IMR-90 (cell line): ENCODE results near the gene DHCR24. TPM values are rescaled to one million over a fixed set of nuclear protein-coding genes. Genes with fewer than 3 reads are reported as not detected.

Experiments
- ATAC-seq: fragments of 200-7000 bp; cut with Tn5 transposase; 2 replicates; pipeline ENCODE4 v1.9.1; 2020; ENCODE audit warnings: low read depth, mild to moderate bottlenecking, moderate library complexity
- BruUV-seq: library from RNA; stranded (reverse); fragments of 400-500 nt; replicated peaks from 2 replicates; lab custom pipeline; 2021; lab: Mats Ljungman, UMichigan
- CTCF ChIA-PET: fragments of 300-600 bp; formaldehyde crosslinking; extraction: SDS; loops from one replicate; lab custom pipeline; 2021; ENCODE audit warnings: antibody characterized with exemption; lab: Yijun Ruan, JAX
- POLR2A ChIA-PET: fragments of 300-600 bp; sonication (Branson Sonifier 250); formaldehyde crosslinking; loops from one replicate; lab custom pipeline; 2022; ENCODE audit warnings: antibody characterized with exemption; ENCODE audit not compliant: unreplicated experiment; lab: Charles Lee
- DNase-seq: peaks from one replicate; pipeline ENCODE4 v3.0.0; 2013
- H2AFZ ChIP-seq: replicated peaks from 2 replicates; pipeline ENCODE3; 2013; ENCODE audit warnings: low read length, mild to moderate bottlenecking; ENCODE audit not compliant: poor library complexity
- H2AK5ac ChIP-seq: 2 replicates; pipeline ENCODE4 v1.6.1; 2013; ENCODE audit warnings: low read depth, low read length, inconsistent platforms
- H2AK9ac ChIP-seq: replicated peaks from 2 replicates; pipeline ENCODE3; 2013; ENCODE audit warnings: mild to moderate bottlenecking, low read depth, low read length, moderate library complexity; ENCODE audit not compliant: poor library complexity
- H2BK120ac ChIP-seq: 2 replicates; pipeline ENCODE4 v1.6.1; 2013; ENCODE audit warnings: low read depth, low read length, inconsistent platforms
- H2BK15ac ChIP-seq: 3 replicates; pipeline ENCODE4 v1.6.1; 2013; ENCODE audit warnings: low read depth, low read length, inconsistent platforms
- H2BK20ac ChIP-seq: 2 replicates; pipeline ENCODE4 v1.6.1; 2013; ENCODE audit warnings: low read depth, mild to moderate bottlenecking, inconsistent platforms, low read length, moderate library complexity
- H2BK5ac ChIP-seq: 2 replicates; pipeline ENCODE4 v1.6.1; 2013; ENCODE audit warnings: mild to moderate bottlenecking, low read depth, low read length, inconsistent platforms; ENCODE audit not compliant: poor library complexity, severe bottlenecking
- H3K14ac ChIP-seq: replicated peaks from 2 replicates; pipeline ENCODE4 v1.6.1; 2013; ENCODE audit warnings: low read depth, low read length, inconsistent platforms
- H3K18ac ChIP-seq: 2 replicates; pipeline ENCODE4 v1.6.1; 2013; ENCODE audit warnings: low read depth, low read length, control low read depth
- H3K23ac ChIP-seq: 2 replicates; pipeline ENCODE4 v1.6.1; 2013; ENCODE audit warnings: low read depth, low read length, inconsistent platforms
- H3K27ac ChIP-seq: 2 replicates; pipeline ENCODE4 v1.5.1; 2013; ENCODE audit warnings: mild to moderate bottlenecking, control low read depth, low read length; ENCODE audit not compliant: insufficient read depth
- H3K27me3 ChIP-seq: 2 replicates; pipeline ENCODE4 v1.6.1; 2013; ENCODE audit warnings: low read length; ENCODE audit not compliant: control insufficient read depth, insufficient read depth
- H3K36me3 ChIP-seq: 2 replicates; pipeline ENCODE4 v1.6.1; 2013; ENCODE audit warnings: low read length, mixed read lengths; ENCODE audit not compliant: control insufficient read depth, insufficient read depth
- H3K4ac ChIP-seq: 2 replicates; pipeline ENCODE4 v1.6.1; 2013; ENCODE audit warnings: low read depth, low read length, inconsistent platforms
- H3K4me1 ChIP-seq: 2 replicates; pipeline ENCODE4 v1.6.1; 2013; ENCODE audit warnings: low read length, mixed read lengths; ENCODE audit not compliant: control insufficient read depth, insufficient read depth
- H3K4me2 ChIP-seq: 2 replicates; pipeline ENCODE4 v1.6.1; 2013; ENCODE audit warnings: low read depth, mild to moderate bottlenecking, control low read depth, low read length, moderate library complexity
- H3K4me3 ChIP-seq: 2 replicates; pipeline ENCODE4 v1.5.1; 2013; ENCODE audit warnings: low read depth, mild to moderate bottlenecking, control low read depth, low read length, moderate library complexity; ENCODE audit not compliant: insufficient read depth
- H3K56ac ChIP-seq: 2 replicates; pipeline ENCODE4 v1.6.1; 2013; ENCODE audit warnings: low read length, inconsistent platforms; ENCODE audit not compliant: insufficient read depth; ENCODE audit errors: extremely low read depth
- H3K79me1 ChIP-seq, 2 experiments: 2 replicates each; pipeline ENCODE4 v1.6.1; 2013; ENCODE audit warnings: low read length in 2 of 2, inconsistent platforms in 1 of 2, low read depth in 1 of 2
- H3K9ac ChIP-seq: 2 replicates; pipeline ENCODE4 v1.6.1; 2013; ENCODE audit warnings: low read depth, low read length, control low read depth
- H3K9me1 ChIP-seq: 2 replicates; pipeline ENCODE4 v1.6.1; 2013; ENCODE audit warnings: low read length, inconsistent platforms; ENCODE audit not compliant: insufficient read depth
- H3K9me3 ChIP-seq: 2 replicates; pipeline ENCODE4 v1.6.1; 2013; ENCODE audit warnings: low read length; ENCODE audit not compliant: control insufficient read depth, insufficient read depth
- H4K20me1 ChIP-seq: 2 replicates; pipeline ENCODE4 v1.6.1; 2013; ENCODE audit warnings: low read length, inconsistent platforms; ENCODE audit not compliant: insufficient read depth
- H4K5ac ChIP-seq: 2 replicates; pipeline ENCODE4 v1.6.1; 2013; ENCODE audit warnings: mild to moderate bottlenecking, low read depth, low read length, control low read depth
- H4K8ac ChIP-seq, 2 experiments: 2 replicates each; pipeline ENCODE4 v1.6.1; 2013; ENCODE audit warnings: low read depth in 2 of 2, low read length in 2 of 2, control low read depth in 1 of 2, inconsistent platforms in 1 of 2
- H4K91ac ChIP-seq: 2 replicates; pipeline ENCODE4 v1.6.1; 2013; ENCODE audit warnings: low read depth, low read length, inconsistent platforms; ENCODE audit not compliant: insufficient read depth
- BHLHE40 ChIP-seq: fragments of 150-350 bp; IDR thresholded peaks from 2 replicates; pipeline ENCODE4 v1.6.1; 2016; ENCODE audit warnings: mild to moderate bottlenecking, low read depth, low read length
- CEBPB ChIP-seq: IDR thresholded peaks from 2 replicates; pipeline ENCODE4 v1.6.1; 2012; ENCODE audit warnings: low read depth, low read length, improper control_type of control experiment
- CHD1 ChIP-seq: IDR thresholded peaks from 2 replicates; pipeline ENCODE4 v1.6.1; 2012; ENCODE audit warnings: low read depth, low read length, improper control_type of control experiment
- FOS ChIP-seq: fragments of 150-350 bp; IDR thresholded peaks from 2 replicates; pipeline ENCODE4 v1.6.1; 2016; ENCODE audit warnings: low read depth, low read length
- MAFK ChIP-seq: IDR thresholded peaks from 2 replicates; pipeline ENCODE4 v1.6.1; 2012; ENCODE audit warnings: low read depth, low read length, improper control_type of control experiment
- MAZ ChIP-seq: IDR thresholded peaks from 2 replicates; pipeline ENCODE4 v1.6.1; 2012; ENCODE audit warnings: low read depth, mild to moderate bottlenecking, low read length, improper control_type of control experiment, moderate library complexity, borderline replicate concordance
- MXI1 ChIP-seq: IDR thresholded peaks from 2 replicates; pipeline ENCODE4 v1.6.1; 2012; ENCODE audit warnings: low read depth, mild to moderate bottlenecking, low read length, moderate library complexity, borderline replicate concordance
- NFE2L2 ChIP-seq: fragments of 150-350 bp; IDR thresholded peaks from 2 replicates; pipeline ENCODE4 v1.6.1; 2016; ENCODE audit warnings: low read depth, mild to moderate bottlenecking, low read length
- RCOR1 ChIP-seq: IDR thresholded peaks from 2 replicates; pipeline ENCODE4 v1.6.1; 2012; ENCODE audit warnings: mild to moderate bottlenecking, low read length, improper control_type of control experiment; ENCODE audit not compliant: insufficient replicate concordance
- RFX5 ChIP-seq: IDR thresholded peaks from 2 replicates; pipeline ENCODE4 v1.8.0; 2012; ENCODE audit warnings: low read depth, mild to moderate bottlenecking, low read length, moderate library complexity
- SMC3 ChIP-seq: fragments of 150-350 bp; IDR thresholded peaks from 2 replicates; pipeline ENCODE4 v1.6.1; 2016; ENCODE audit warnings: low read depth, mild to moderate bottlenecking, antibody characterized with exemption, low read length, moderate library complexity
- WGBS, 2 experiments: methylation state at CpG; one replicate each; pipeline versions ENCODE4 v1.1.5 to v1.1.7; 2013; ENCODE audit warnings: missing lambda C conversion rate in 2 of 2; ENCODE audit not compliant: insufficient read length in 1 of 2; ENCODE audit errors: extremely low coverage in 2 of 2; 5-methylcytosine and 5-hydroxymethylcytosine counted together
- dilution Hi-C: fragments of 300-500 bp; cut with HindIII; formaldehyde crosslinking; loops from one replicate; pipeline ENCODE4 v1.14.3; 2018; ENCODE audit warnings: low sequenced_read_pairs; ENCODE audit not compliant: unreplicated experiment
- in situ Hi-C: fragments of 300-500 bp; cut with MboI; formaldehyde crosslinking; loops from 3 replicates; pipeline ENCODE4 v1.14.3; 2019; ENCODE audit warnings: low sequenced_read_pairs, inconsistent platforms, mixed read lengths
- intact Hi-C: fragments of 100-400 bp; cut with micrococcal nuclease; formaldehyde crosslinking; loops from 2 replicates; pipeline ENCODE4 v1.10.0; 2022
- polyA plus RNA-seq, 3 experiments: library from polyadenylated mRNA; depleted of rRNA; stranded (reverse); fragments of >200 nt; gene quantifications; 2 replicates each; pipeline ENCODE4 v1.2.3, GENCODE V29; 2012; ENCODE audit warnings: low replicate concordance in 1 of 3
- total RNA-seq: library from RNA; depleted of rRNA; stranded (reverse); fragments of >200 nt; gene quantifications from 2 replicates; pipeline ENCODE4 v1.2.3, GENCODE V29; 2012
- TF ChIP-seq, protein P1 (sequence below): fragments of 150-350 bp; IDR thresholded peaks from 2 replicates; pipeline ENCODE4 v1.6.1; 2016; ENCODE audit warnings: low read depth, mild to moderate bottlenecking, low read length, moderate library complexity, borderline replicate concordance
- TF ChIP-seq, protein P2 (sequence below): fragments of 150-350 bp; IDR thresholded peaks from 2 replicates; pipeline ENCODE4 v1.6.1; 2017; ENCODE audit warnings: mild to moderate bottlenecking, antibody characterized with exemption, low read length, low read depth

The DHCR24 gene
- total and polyA plus RNA-seq, 2 of the 4 experiments (the other 2 are of a cell fraction): 130 to 194 TPM

DNA sequence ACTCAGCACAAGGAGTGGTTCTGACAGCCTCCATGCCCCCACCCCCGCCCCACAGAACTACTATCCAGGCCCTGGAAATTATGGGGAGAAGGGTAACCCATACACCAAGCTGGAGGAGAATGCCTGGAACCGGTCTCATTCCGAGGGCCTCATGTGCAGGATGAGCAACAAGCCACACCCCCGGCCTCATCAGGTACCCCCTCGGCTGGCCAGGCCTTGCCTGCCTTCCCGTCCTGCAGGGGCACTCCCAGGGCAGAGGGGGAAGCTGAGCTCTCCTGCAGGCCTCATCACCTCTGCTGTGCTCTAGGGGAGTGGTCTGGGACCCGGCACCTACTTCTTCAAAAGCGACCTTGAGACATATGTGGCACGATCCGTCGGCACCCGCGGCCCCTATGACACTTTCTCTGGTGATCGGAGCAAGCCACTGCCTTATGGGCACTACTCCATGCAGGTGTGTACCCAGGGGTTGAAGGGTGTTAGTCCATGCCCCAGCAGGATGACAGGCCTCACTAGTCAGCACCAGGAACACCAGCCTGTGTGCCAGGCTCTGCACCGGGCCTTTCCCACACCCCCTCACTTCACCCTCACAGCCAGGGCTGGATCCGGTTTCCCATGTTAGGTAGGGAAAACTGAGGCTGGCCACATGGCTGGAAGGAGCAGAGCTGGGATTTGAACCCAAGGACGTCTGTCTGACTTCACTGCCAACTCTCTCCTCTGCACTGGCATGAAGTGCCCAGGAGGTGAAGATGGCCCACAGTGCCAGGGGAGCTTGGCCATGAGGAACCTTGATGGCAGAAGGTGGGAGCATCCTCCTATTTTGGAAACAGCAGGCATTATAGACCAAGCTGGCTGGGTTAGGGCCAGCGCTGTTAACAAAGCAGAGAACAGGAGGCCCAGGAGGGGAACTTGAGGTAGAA is 75.0 kb downstream of the DHCR24 start:
- Histone ChIP-seq H3K36me3 (no peaks in the 10 kb centered on the region), H2BK5ac (no peak overlapping the region), H3K4ac (no peak overlapping the region), H3K4me3 (no peak overlapping the region), H3K9me3 (no peaks in the 10 kb centered on the region), H4K5ac (no peak overlapping the region), H3K18ac (no peak overlapping the region), H3K4me1 (no peaks in the 10 kb centered on the region), H2BK15ac (no peak overlapping the region), H4K8ac (no peak overlapping the region), H3K9ac (no peak overlapping the region), H3K14ac (no peak overlapping the region), H3K9me1 (0 out of 2 replicates have a peak, but pooled peaks cover 3% of the 10 kb centered on the region), H2AK9ac (no peak overlapping the region), H4K91ac (no peak overlapping the region), H3K79me1 (no peaks in the 10 kb centered on the region), H3K27ac (no peak overlapping the region), H3K56ac (no peak overlapping the region), H3K4me2 (no peak overlapping the region), H2BK20ac (no peak overlapping the region), H2AFZ (peak overlapping the region; percentile 19), H2AK5ac (no peak overlapping the region), H3K23ac (no peak overlapping the region), H2BK120ac (no peak overlapping the region), H4K20me1 (no peaks in the 10 kb centered on the region), H3K27me3 (peaks cover 47% of the 10 kb centered on the region)
- DNase-seq (no peak), ATAC-seq (no peak)
- ChIA-PET POLR2A (no interaction called here), CTCF (no interaction called here)
- no TSS peak for BruUV-seq
- in situ Hi-C loops (loop anchor here (10.0 kb wide), 1 partner anchor 137 kb away; no protein-coding TSS in a partner anchor), intact Hi-C loops (loop anchor here (2.0 to 10.0 kb wide), 5 partner anchors 139 to 957 kb away; partner anchors contain the start of gene BSND), dilution Hi-C loops (no loop called here)
- WGBS, 2 experiments: 72% methylated on average over 6 of the region's 18 CpGs; no CpG with 5 or more reads in 1 of the 2 experiments
- TF ChIP-seq SMC3: no peak
- TF ChIP-seq RFX5: no peak
- no peak for TF ChIP-seq RCOR1
- no peak for TF ChIP-seq FOS
- TF ChIP-seq MXI1: no peak
- TF ChIP-seq CHD1: no peak
- TF ChIP-seq NFE2L2: no peak
- no peak for TF ChIP-seq BHLHE40
- no peak for TF ChIP-seq CEBPB
- TF ChIP-seq, protein P1, sequence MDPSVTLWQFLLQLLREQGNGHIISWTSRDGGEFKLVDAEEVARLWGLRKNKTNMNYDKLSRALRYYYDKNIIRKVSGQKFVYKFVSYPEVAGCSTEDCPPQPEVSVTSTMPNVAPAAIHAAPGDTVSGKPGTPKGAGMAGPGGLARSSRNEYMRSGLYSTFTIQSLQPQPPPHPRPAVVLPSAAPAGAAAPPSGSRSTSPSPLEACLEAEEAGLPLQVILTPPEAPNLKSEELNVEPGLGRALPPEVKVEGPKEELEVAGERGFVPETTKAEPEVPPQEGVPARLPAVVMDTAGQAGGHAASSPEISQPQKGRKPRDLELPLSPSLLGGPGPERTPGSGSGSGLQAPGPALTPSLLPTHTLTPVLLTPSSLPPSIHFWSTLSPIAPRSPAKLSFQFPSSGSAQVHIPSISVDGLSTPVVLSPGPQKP: no peak
- no peak for TF ChIP-seq MAFK
- TF ChIP-seq MAZ: no peak
- TF ChIP-seq, protein P2, sequence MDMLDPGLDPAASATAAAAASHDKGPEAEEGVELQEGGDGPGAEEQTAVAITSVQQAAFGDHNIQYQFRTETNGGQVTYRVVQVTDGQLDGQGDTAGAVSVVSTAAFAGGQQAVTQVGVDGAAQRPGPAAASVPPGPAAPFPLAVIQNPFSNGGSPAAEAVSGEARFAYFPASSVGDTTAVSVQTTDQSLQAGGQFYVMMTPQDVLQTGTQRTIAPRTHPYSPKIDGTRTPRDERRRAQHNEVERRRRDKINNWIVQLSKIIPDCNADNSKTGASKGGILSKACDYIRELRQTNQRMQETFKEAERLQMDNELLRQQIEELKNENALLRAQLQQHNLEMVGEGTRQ: no peak
